Measurements from ENCODE around the gene DNALI1. TPM values are rescaled to one million over a fixed set of nuclear protein-coding genes. Genes with fewer than 3 reads are reported as not detected.

Gene DNALI1
- total and polyA plus RNA-seq, 2 donors (not counting 3 experiments of a cell fraction or from before 2014, with no cell fraction given) = 5.2 to 8.1 TPM

DNA sequence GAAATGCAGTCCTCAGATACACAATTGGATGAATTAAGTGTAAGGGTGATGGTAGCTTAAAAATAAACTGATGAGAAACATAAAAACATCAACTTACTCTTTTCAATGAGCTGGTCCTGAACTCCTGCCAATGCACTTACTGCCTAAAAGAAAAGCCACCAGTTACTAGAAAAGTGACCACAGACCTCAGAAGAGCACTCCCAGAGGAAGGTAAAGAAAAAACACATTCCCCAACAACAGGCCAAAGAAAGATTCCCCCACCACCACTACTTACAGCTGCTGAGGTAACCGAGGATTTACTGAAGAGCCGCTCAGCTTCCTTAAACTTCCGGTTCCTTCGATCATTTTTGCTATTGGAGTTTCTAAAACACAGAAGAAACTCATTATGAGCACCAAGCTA, 47.6 kb upstream of the DNALI1 start:
- DNase-seq (ENCODE audit: low read depth, low spot score) = no peak
- no peak overlapping the region for H3K4me2 ChIP-seq (ENCODE audit: insufficient read depth, low read length)
- H3K9me1 ChIP-seq (replicated peaks; ENCODE audit: control insufficient read depth, extremely low read depth, insufficient read depth, low read length) = no peaks in the 10 kb centered on the region
- H3K79me2 ChIP-seq (ENCODE audit: control insufficient read depth, insufficient read depth, low read length) = peaks cover 18% of the 10 kb centered on the region
- no peak overlapping the region for H2AFZ ChIP-seq (ENCODE audit: low read depth, low read length)
- dilution Hi-C loops (cut with MboI; ENCODE audit: extremely low pct_ligation_motif_present, low sequenced_read_pairs) (no loop called here), intact Hi-C loops (cut with micrococcal nuclease) (no loop called here)
- H3K36me3 ChIP-seq (ENCODE audit: control insufficient read depth in 2 of 2, extremely low read depth in 1 of 2, insufficient read depth in 2 of 2, low read length in 2 of 2) = peaks cover 12 to 13% of the 10 kb centered on the region in 2 experiments
- no peaks in the 10 kb centered on the region for H3K9me3 ChIP-seq (replicated peaks; ENCODE audit: control insufficient read depth, insufficient read depth, low read length)
- H3K27me3 ChIP-seq (ENCODE audit: control insufficient read depth in 2 of 2, insufficient read depth in 2 of 2, low read length in 2 of 2) = no peaks in the 10 kb centered on the region
- no peaks in the 10 kb centered on the region for H4K20me1 ChIP-seq (replicated peaks; ENCODE audit: control insufficient read depth, extremely low read depth, insufficient read depth, low read length)
- no TSS peak for BruUV-seq (replicated peaks)
- CTCF ChIA-PET = interaction anchor here (0.8 to 2.4 kb wide), 5 partner anchors 9 to 98 kb away, joined by 3 to 12 read pairs (median 4); no protein-coding TSS in a partner anchor
- TF ChIP-seq FOS (IDR thresholded peaks at IDR 0.05; ENCODE audit: borderline replicate concordance, insufficient read depth, low read length) (no peak), MYC (IDR thresholded peaks at IDR 0.05; ENCODE audit: low read depth, low read length) (no peak), GATA2 (IDR thresholded peaks at IDR 0.05; ENCODE audit: insufficient read depth, insufficient read length, low read depth, low read length) (no peak), JUN (IDR thresholded peaks at IDR 0.05; ENCODE audit: borderline replicate concordance, insufficient read depth, insufficient read length, low read depth) (no peak), POLR2AphosphoS5 (IDR thresholded peaks at IDR 0.05; ENCODE audit: insufficient read depth, low read depth, low read length) (no peak), POLR2A (IDR thresholded peaks at IDR 0.05; ENCODE audit: low read depth, low read length) (no peak), EZH2 (IDR thresholded peaks at IDR 0.05; ENCODE audit: borderline replicate concordance, low read depth, low read length, severe bottlenecking) (no peak)
- TF ChIP-seq, protein P1, sequence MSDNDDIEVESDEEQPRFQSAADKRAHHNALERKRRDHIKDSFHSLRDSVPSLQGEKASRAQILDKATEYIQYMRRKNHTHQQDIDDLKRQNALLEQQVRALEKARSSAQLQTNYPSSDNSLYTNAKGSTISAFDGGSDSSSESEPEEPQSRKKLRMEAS (IDR thresholded peaks at IDR 0.05; ENCODE audit: insufficient read depth, insufficient read length) = no peak
- TF ChIP-seq, protein P2, sequence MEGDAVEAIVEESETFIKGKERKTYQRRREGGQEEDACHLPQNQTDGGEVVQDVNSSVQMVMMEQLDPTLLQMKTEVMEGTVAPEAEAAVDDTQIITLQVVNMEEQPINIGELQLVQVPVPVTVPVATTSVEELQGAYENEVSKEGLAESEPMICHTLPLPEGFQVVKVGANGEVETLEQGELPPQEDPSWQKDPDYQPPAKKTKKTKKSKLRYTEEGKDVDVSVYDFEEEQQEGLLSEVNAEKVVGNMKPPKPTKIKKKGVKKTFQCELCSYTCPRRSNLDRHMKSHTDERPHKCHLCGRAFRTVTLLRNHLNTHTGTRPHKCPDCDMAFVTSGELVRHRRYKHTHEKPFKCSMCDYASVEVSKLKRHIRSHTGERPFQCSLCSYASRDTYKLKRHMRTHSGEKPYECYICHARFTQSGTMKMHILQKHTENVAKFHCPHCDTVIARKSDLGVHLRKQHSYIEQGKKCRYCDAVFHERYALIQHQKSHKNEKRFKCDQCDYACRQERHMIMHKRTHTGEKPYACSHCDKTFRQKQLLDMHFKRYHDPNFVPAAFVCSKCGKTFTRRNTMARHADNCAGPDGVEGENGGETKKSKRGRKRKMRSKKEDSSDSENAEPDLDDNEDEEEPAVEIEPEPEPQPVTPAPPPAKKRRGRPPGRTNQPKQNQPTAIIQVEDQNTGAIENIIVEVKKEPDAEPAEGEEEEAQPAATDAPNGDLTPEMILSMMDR (IDR thresholded peaks at IDR 0.05; ENCODE audit: extremely low read depth in 1 of 2, insufficient read depth in 1 of 2, low read depth in 1 of 2, low read length in 2 of 2) = no peak
- H3K4me1 ChIP-seq (ENCODE audit: control insufficient read depth, extremely low read depth, insufficient read depth, low read length) = peaks cover 9% of the 10 kb centered on the region
- no peak overlapping the region for H3K4me3 ChIP-seq (replicated peaks in 1 of 3; ENCODE audit: insufficient read depth in 1 of 3, low read depth in 1 of 3, low read length in 3 of 3)
- H3K9ac ChIP-seq (replicated peaks; ENCODE audit: extremely low read depth, insufficient read depth, low read length) = no peak overlapping the region
- POLR2A ChIA-PET = no interaction called here
- FAIRE-seq = no peak
- no peak overlapping the region for H3K27ac ChIP-seq (ENCODE audit: insufficient read depth, low read depth, low read length)
